ENCODE results near the gene KCNQ1. TPM values are rescaled to one million over a fixed set of nuclear protein-coding genes. Genes with fewer than 3 reads are reported as not detected.

The KCNQ1 gene
- total RNA-seq, 4 donors from 2014 or later = 0.89 to 2.2 (median 1.3) TPM

- peaks cover 7% of the 10 kb centered on the region for H3K4me1 ChIP-seq
Measured at GRCh38 chr11:2522631-2523255, 77.9 kb downstream of the KCNQ1 start.

GRCh38 chr11:2523821-2524391, 79.1 kb downstream of the KCNQ1 start:
- Histone ChIP-seq H3K36me3 (no peaks in the 10 kb centered on the region), H3K27ac (no peak overlapping the region), H3K4me3 (no peak overlapping the region), H3K9me3 (no peaks in the 10 kb centered on the region), H3K4me1 (peaks cover 7% of the 10 kb centered on the region), H3K27me3 (peaks cover 60% of the 10 kb centered on the region)
- peak; percentile 47 to 73 for DNase-seq (ENCODE audit: low spot score in 2 of 2)
- WGBS = 89% methylated on average over 10 of the region's 18 CpGs
- TF ChIP-seq CTCF (IDR thresholded peaks at IDR 0.05) (no peak), EP300 (IDR thresholded peaks at IDR 0.05) (no peak), POLR2AphosphoS5 (IDR thresholded peaks at IDR 0.05) (no peak), POLR2A (IDR thresholded peaks at IDR 0.05) (no peak)

More at GRCh38 chr11:2522631-2523255, 77.9 kb downstream of the KCNQ1 start:
- no peak for TF ChIP-seq POLR2A (IDR thresholded peaks at IDR 0.05)
- no peak for TF ChIP-seq CTCF (IDR thresholded peaks at IDR 0.05)
- TF ChIP-seq POLR2AphosphoS5 (IDR thresholded peaks at IDR 0.05) = no peak
- TF ChIP-seq EP300 (IDR thresholded peaks at IDR 0.05) = no peak
- no peak overlapping the region for H3K4me3 ChIP-seq
- 79% methylated on average over 11 of the region's 17 CpGs for WGBS
- peaks cover 62% of the 10 kb centered on the region for H3K27me3 ChIP-seq
- no peaks in the 10 kb centered on the region for H3K36me3 ChIP-seq
- no peaks in the 10 kb centered on the region for H3K9me3 ChIP-seq
- peak; percentile 47 to 75 for DNase-seq (ENCODE audit: low spot score in 2 of 2)
- H3K27ac ChIP-seq = no peak overlapping the region

- Histone ChIP-seq H3K4me3 (no peak overlapping the region), H3K36me3 (no peaks in the 10 kb centered on the region), H3K9me3 (no peaks in the 10 kb centered on the region), H3K4me1 (peaks cover 7% of the 10 kb centered on the region), H3K27ac (no peak overlapping the region), H3K27me3 (peaks cover 61% of the 10 kb centered on the region)
- DNase-seq (ENCODE audit: low spot score in 2 of 2) = peak in 1 of 2 donors; percentile 74
- no peak for TF ChIP-seq CTCF (IDR thresholded peaks at IDR 0.05)
- no peak for TF ChIP-seq EP300 (IDR thresholded peaks at IDR 0.05)
- no peak for TF ChIP-seq POLR2A (IDR thresholded peaks at IDR 0.05)
- no peak for TF ChIP-seq POLR2AphosphoS5 (IDR thresholded peaks at IDR 0.05)
- WGBS = 62% methylated on average over 12 of the region's 15 CpGs
Measured at GRCh38 chr11:2524446-2525165, 79.8 kb downstream of the KCNQ1 start.

GRCh38 chr11:2525166-2525861, 80.5 kb downstream of the KCNQ1 start:
- H3K9me3 ChIP-seq = no peaks in the 10 kb centered on the region
- no peak overlapping the region for H3K4me3 ChIP-seq
- no peak overlapping the region for H3K27ac ChIP-seq
- WGBS = 52% methylated on average over 10 of the region's 17 CpGs
- peaks cover 7% of the 10 kb centered on the region for H3K4me1 ChIP-seq
- TF ChIP-seq EP300 (IDR thresholded peaks at IDR 0.05) (no peak), POLR2A (IDR thresholded peaks at IDR 0.05) (no peak), POLR2AphosphoS5 (IDR thresholded peaks at IDR 0.05) (no peak), CTCF (IDR thresholded peaks at IDR 0.05) (no peak)
- peaks cover 62% of the 10 kb centered on the region for H3K27me3 ChIP-seq
- H3K36me3 ChIP-seq = no peaks in the 10 kb centered on the region
- peak; percentile 57 to 65 for DNase-seq (ENCODE audit: low spot score in 2 of 2)
